ENCODE results near the gene NCAPD2.
A peak's percentile ranks its signal among the peaks of the same experiment; 100 is the strongest.

The NCAPD2 gene

DNA sequence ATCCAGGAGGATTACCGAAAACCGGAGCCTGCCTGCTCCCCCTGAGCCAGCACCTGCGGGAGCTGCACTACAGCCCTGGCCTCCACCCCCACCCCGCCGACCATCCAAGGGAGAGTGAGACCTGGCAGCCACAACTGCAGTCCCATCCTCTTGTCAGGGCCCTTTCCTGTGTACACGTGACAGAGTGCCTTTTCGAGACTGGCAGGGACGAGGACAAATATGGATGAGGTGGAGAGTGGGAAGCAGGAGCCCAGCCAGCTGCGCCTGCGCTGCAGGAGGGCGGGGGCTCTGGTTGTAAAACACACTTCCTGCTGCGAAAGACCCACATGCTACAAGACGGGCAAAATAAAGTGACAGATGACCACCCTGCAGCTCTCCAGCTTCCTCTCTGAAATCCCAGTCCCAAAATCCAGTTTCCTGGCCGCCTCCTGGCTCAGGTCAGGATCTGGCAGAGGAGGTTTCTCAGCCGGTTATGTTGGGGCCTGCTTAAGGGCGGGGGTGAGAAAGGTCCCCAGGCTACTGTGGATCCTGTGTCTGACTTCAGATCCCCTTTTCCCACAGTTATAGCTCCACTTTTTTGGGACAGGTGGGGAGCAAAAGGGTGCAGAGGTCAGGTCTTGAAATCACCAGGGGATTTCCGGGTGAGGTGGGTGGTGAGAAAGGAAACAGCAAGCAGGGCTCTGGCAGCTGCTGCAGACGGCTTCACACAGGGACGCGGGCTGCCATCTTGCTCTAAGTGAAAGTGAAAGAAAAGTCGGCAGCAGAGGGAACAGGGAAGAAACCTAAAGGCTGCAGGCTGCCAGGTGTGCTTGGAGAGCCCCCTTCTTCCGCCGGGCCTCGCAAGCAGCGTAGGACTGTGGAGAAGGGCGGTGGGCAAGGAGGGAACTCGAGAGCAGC is 42.3 kb upstream of the NCAPD2 start, which contains the start of gene TAPBPL:
TAPBPL (plus strand) TSS at position 695 of the 897 bp plus-strand sequence. CDS start 207 bp downstream, outside the sequence.
- no peak for TF ChIP-seq CTCF (IDR thresholded peaks at IDR 0.05; ENCODE audit: control extremely low read depth, extremely low read depth, low read depth, missing control alignments)
- DNase-seq (ENCODE audit: extremely low spot score), result peak; percentile 84
- ChIA-PET CTCF (interaction anchor here (0.9 to 12.1 kb wide), 10 partner anchors 8 to 112 kb away, joined by 3 to 91 read pairs (median 4); partner anchors contain the start of gene VAMP1), POLR2A (interaction anchor here (0.6 to 3.2 kb wide), 8 partner anchors 8 to 83 kb away, joined by 3 to 28 read pairs (median 4); partner anchors contain the start of genes GAPDH and VAMP1)

DNA sequence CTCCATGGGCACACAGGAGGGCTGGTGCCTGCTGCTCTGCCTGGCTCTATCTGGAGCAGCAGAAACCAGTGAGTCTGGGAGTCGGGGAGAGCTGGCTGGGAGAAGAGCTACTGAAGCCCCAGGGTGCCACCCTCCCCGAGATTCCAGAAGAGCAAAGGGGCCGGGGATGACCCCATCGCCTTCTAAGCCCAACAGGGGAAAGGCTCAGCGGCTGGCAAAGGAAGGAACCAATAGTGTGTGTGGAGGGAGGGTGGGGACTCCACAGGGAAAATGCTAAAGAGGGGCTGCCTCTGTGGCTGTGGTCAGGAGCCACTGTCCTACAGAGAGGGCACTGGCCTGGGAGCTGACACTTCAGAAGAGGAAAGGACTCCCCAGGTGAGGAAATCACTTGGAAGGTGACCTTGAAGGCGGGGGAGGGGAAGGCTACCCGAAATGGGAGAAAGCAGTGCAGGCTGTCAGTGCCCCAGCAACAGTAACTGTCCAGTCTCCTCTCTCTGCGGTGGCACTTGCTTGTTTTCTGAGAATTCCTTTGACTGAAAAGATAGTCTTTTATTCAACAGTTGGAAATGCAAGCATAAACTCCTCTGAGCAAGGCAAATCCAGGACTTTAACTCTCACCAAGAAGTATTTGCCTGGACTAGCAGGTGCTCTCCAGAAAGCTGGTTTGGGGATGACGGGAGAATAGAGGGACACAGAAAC is 41.5 kb upstream of the NCAPD2 start:
- no peak for DNase-seq (ENCODE audit: extremely low spot score)
- ChIA-PET POLR2A (interaction anchor here (0.6 to 3.2 kb wide), 8 partner anchors 9 to 415 kb away, joined by 3 to 28 read pairs (median 4); partner anchors contain the start of genes GAPDH, TPI1 and VAMP1), CTCF (interaction anchor here (1.2 to 12.1 kb wide), 8 partner anchors 9 to 104 kb away, joined by 3 to 91 read pairs (median 5); partner anchors contain the start of gene VAMP1)
- TF ChIP-seq CTCF (IDR thresholded peaks at IDR 0.05; ENCODE audit: control extremely low read depth, extremely low read depth, low read depth, missing control alignments), result no peak

DNA sequence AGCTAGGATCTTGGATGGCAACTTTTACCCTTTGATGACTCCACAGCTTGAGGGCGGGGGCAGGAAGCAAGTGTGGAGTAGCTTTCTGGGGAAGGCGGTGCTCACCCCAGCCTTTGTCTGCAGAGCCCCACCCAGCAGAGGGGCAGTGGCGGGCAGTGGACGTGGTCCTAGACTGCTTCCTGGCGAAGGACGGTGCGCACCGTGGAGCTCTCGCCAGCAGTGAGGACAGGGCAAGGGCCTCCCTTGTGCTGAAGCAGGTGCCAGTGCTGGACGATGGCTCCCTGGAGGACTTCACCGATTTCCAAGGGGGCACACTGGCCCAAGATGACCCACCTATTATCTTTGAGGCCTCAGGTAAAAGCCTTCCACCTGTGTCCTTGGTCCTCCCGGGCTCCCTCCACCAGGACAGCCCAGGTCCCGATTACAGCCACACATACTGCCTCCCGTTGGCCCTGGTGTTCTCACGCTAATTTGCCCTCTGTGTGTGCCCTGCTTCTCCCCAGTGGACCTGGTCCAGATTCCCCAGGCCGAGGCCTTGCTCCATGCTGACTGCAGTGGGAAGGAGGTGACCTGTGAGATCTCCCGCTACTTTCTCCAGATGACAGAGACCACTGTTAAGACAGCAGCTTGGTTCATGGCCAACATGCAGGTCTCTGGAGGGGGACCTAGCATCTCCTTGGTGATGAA is 40.8 kb upstream of the NCAPD2 start:
- ChIA-PET POLR2A (interaction anchor here (0.6 to 3.2 kb wide), 6 partner anchors 9 to 414 kb away, joined by 3 to 28 read pairs (median 4); partner anchors contain the start of genes GAPDH, TPI1 and VAMP1), CTCF (interaction anchor here (1.2 to 12.1 kb wide), 7 partner anchors 9 to 104 kb away, joined by 3 to 91 read pairs (median 5); partner anchors contain the start of gene VAMP1)
- DNase-seq (ENCODE audit: extremely low spot score), result no peak
- no peak for TF ChIP-seq CTCF (IDR thresholded peaks at IDR 0.05; ENCODE audit: control extremely low read depth, extremely low read depth, low read depth, missing control alignments)

DNA sequence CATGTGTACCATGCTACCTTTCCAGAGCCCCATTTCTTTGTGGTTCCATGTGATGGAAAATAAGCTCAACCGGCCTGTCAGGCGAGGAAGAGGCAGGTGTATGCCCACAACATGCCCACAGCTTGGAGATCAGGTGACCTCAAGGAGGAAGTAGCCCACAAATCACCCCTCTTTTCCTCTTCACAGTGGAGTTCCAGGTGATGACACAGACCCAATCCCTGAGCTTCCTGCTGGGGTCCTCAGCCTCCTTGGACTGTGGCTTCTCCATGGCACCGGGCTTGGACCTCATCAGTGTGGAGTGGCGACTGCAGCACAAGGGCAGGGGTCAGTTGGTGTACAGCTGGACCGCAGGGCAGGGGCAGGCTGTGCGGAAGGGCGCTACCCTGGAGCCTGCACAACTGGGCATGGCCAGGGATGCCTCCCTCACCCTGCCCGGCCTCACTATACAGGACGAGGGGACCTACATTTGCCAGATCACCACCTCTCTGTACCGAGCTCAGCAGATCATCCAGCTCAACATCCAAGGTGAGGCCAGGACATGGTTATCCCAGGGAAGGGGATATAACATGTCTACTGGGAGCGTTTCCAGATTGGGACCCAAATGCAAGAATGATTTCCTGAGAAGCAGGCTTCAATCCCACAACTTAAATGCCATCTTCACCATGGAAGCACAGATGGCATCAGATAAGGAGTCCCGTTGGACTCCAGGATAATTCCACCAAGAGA is 36.5 kb upstream of the NCAPD2 start:
- CTCF ChIA-PET, result interaction anchor here (1.1 to 9.5 kb wide), 6 partner anchors 8 to 41 kb away, joined by 3 to 84 read pairs (median 6); partner anchors contain the start of gene VAMP1

More for the DNA sequence above, 36.5 kb upstream of the NCAPD2 start:
- no peak for DNase-seq (ENCODE audit: extremely low spot score)
- TF ChIP-seq CTCF (IDR thresholded peaks at IDR 0.05; ENCODE audit: control extremely low read depth, extremely low read depth, low read depth, missing control alignments), result no peak
- POLR2A ChIA-PET, result interaction anchor here (0.7 to 1.7 kb wide), 3 partner anchors 10 to 16 kb away, joined by 3 to 5 read pairs (median 4); partner anchors contain the start of gene VAMP1

Measured in GM10248 (cell line).